Prostate gland (tissue), 2 donors: Measurements from ENCODE around the gene HK1.

Source experiments
- POLR2A ChIP-seq: fragments of 450-650 bp; IDR thresholded peaks from one replicate; pipeline ENCODE4 v1.6.1; 2016; ENCODE audit warnings: antibody characterized with exemption, mild to moderate bottlenecking
- POLR2AphosphoS5 ChIP-seq: sonication (generic); formaldehyde crosslinking; IDR thresholded peaks from one replicate; pipeline ENCODE4 v1.6.1; 2017; ENCODE audit warnings: antibody characterized with exemption
- TF ChIP-seq, protein P1 (sequence below), 4 experiments: fragments of 200-600 bp in 2 of 4; fragments of 450-650 bp in 2 of 4; sonication (generic) in 2 of 4; IDR thresholded peaks; 1 replicate in 3 of 4; 2 replicates in 1 of 4; pipeline ENCODE4 v1.5.1; 2016 to 2019; ENCODE audit warnings: antibody characterized with exemption in 4 of 4, mild to moderate bottlenecking in 2 of 4, moderate library complexity in 2 of 4

DNA sequence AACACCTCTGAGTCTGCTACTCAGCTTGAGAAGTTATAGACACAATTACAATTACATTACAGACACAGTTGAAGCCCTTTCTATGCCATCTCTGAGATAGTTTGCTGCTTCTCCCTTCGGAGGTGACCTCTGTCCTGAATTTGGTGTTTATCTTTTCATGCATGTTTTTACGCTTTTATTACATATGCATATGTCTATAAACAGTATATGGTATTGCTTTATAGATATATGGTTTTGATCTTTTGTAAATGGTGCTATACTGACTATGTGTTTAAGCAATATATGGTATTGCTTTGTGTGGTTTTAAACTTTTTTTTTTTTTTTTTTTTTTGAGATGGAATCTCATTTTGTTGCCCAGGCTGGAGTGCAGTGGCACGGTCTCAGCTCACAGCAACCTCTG lies 48.4 kb downstream of the HK1 start:
- TF ChIP-seq, protein P1, sequence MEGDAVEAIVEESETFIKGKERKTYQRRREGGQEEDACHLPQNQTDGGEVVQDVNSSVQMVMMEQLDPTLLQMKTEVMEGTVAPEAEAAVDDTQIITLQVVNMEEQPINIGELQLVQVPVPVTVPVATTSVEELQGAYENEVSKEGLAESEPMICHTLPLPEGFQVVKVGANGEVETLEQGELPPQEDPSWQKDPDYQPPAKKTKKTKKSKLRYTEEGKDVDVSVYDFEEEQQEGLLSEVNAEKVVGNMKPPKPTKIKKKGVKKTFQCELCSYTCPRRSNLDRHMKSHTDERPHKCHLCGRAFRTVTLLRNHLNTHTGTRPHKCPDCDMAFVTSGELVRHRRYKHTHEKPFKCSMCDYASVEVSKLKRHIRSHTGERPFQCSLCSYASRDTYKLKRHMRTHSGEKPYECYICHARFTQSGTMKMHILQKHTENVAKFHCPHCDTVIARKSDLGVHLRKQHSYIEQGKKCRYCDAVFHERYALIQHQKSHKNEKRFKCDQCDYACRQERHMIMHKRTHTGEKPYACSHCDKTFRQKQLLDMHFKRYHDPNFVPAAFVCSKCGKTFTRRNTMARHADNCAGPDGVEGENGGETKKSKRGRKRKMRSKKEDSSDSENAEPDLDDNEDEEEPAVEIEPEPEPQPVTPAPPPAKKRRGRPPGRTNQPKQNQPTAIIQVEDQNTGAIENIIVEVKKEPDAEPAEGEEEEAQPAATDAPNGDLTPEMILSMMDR (IDR thresholded peaks at IDR 0.05), result no peak
- no peak for TF ChIP-seq POLR2A
- no peak for TF ChIP-seq POLR2AphosphoS5
